VCaP (cell line): ENCODE data around the gene PARVA.

Source experiments
- H3K27ac ChIP-seq: fragments of 450-650 bp; 2 replicates; pipeline ENCODE4 v1.5.1; 2017
- TF ChIP-seq, protein P1 (sequence below): fragments of 450-650 bp; conservative IDR thresholded peaks from 2 replicates; pipeline ENCODE4 v1.5.1; 2017; ENCODE audit warnings: mild to moderate bottlenecking, moderate library complexity

Gene PARVA

DNA sequence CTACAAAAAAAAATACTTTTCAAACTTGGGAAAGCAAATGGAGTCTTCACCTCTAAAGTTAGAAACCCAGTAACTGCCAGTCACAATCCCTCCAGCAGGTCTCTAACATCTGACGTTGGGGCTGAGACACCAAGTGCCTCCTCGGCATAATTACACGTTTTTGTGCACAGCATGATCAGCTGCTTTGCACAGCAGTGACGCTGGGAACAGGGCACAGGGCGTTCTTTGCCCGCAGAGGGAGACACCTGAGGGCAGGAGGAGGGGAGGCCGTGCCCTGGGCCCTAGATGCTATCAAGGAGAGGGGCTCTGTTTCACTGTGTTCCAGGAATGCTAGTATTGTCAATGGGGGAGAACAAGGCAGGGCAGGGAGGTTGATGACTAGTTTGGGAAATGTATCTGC is 120.1 kb downstream of the PARVA start:
- TF ChIP-seq, protein P1, sequence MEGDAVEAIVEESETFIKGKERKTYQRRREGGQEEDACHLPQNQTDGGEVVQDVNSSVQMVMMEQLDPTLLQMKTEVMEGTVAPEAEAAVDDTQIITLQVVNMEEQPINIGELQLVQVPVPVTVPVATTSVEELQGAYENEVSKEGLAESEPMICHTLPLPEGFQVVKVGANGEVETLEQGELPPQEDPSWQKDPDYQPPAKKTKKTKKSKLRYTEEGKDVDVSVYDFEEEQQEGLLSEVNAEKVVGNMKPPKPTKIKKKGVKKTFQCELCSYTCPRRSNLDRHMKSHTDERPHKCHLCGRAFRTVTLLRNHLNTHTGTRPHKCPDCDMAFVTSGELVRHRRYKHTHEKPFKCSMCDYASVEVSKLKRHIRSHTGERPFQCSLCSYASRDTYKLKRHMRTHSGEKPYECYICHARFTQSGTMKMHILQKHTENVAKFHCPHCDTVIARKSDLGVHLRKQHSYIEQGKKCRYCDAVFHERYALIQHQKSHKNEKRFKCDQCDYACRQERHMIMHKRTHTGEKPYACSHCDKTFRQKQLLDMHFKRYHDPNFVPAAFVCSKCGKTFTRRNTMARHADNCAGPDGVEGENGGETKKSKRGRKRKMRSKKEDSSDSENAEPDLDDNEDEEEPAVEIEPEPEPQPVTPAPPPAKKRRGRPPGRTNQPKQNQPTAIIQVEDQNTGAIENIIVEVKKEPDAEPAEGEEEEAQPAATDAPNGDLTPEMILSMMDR, result no peak
- no peak overlapping the region for H3K27ac ChIP-seq

DNA sequence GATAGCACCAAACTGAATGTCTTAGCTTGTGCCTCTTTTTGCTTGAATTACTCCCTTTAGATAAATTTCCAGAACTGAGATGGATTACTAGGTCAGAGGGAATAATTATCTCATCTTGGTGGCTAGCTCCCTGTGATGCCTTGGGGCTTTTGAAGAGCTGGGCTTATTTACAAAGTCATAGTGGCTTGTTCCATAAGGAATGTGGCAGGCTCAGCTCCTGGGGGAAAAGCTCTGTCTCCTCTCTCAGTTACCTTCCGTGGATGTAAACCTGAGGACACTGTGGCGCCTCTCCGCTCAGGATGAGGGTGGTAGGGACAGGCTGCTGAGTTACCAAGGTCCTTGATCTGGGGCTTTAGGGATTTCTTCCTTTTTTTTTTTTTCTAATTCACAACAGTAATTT is 121.7 kb downstream of the PARVA start:
- TF ChIP-seq, protein P1, result no peak
- no peak overlapping the region for H3K27ac ChIP-seq

DNA sequence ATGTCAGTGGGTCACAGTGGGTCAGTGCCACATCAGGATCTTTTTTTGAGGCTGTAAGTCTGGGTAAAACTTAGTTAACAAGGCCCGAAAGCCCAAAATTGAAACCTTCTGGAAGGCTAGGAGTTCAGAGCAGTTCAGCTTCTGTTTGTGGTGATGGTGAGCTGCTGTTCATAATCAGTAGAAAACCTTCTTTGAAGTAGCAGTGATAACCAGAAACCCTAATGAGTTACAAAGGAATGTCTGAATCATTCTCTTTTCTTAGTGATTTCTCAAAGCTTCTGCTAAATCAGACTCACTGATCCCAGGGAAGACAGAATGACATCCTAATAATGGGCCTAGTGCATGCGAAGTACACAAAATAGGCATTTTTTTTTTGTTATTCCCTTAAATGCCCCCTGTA is 124.7 kb downstream of the PARVA start:
- TF ChIP-seq, protein P1, result no peak
- H3K27ac ChIP-seq, result no peak overlapping the region

DNA sequence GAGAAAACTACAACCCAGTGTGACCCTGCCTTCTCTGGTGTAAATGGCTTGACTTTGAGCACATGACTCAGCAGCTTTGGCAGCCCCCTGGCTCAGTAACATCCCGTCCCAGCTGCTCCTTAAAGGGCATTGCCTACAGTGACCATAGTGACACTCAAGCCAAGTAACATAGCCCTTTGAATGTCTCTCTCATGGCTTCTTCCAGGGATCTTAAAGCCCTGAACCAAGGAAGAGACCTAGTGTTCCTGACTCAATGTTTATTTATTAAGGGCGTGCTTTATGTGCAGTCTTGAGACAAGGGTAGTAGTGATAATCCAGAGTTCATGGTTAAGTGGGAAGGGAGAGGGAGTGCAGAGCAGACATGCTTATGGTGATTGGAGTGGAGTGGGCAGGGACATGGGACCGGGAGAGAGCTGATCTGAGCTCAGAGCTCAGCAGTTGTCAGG is 125.7 kb downstream of the PARVA start:
- H3K27ac ChIP-seq, result no peak overlapping the region
- TF ChIP-seq, protein P1, result no peak

DNA sequence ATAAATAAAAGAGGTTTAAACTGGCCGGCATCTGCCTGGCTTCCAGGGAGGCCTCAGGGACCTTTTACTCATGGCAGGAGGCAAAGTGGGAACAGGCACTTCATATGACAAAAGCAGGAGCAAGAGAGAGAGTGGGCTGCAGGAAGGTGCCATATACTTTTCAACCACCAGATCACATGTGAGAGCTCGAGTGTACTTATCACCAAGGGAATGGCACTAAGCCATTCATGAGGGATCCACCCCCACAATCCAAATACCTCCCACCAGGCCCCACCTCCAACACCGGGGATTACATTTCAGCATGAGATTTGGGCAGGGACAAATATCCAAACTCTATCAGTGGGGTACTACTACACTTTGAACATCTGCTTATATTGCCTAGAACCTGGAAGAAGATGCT is 126.5 kb downstream of the PARVA start:
- no peak overlapping the region for H3K27ac ChIP-seq
- TF ChIP-seq, protein P1, result no peak

DNA sequence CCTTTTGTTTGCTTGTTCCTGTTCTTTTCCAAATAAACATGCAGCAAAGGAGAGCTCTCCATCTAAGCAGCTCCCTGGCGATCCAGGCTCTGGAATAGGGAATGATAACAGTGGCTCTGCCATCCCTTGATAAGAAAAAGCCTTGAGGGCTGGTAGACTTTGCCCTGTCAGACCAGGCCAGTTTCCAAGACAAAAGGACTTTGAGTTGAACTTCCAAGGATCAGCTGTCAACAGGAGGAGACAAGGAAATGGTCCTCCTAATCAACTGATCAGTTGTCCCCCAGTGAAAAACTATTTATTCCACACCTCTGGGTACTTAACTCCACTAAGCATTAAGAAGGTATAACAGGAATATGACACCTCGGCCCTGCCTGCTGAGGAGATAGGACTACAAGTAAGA is 127.8 kb downstream of the PARVA start:
- no peak overlapping the region for H3K27ac ChIP-seq
- TF ChIP-seq, protein P1, result no peak

DNA sequence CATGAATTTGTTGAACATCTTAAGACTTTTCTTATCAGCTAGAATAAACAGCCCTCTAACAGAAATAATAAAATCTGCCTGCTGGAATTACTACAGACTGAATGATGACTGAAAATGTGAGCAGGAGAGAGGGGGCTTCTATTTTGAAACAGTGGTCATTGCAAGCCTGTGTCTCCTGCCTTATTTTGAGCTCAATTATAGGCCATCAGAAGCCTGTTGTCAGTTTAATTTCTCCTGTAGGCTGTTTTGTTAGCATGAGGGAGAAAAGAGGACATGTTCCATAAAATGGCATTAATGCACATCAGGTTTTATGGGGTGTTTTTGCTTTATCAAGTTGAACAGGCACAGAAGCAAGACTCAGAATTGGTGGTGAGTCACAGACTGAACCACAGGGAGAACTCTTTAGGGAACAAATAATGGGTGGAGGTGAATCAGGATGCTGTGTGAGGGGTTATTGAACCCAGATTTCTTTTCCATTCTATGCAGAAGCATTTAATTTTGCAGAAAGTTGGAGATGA is 129.1 kb downstream of the PARVA start:
- TF ChIP-seq, protein P1, result no peak
- no peak overlapping the region for H3K27ac ChIP-seq
